Kidney (tissue), 14 donors: ENCODE results near the gene TYW5. TPM values are rescaled to one million over a fixed set of nuclear protein-coding genes. Genes with fewer than 3 reads are reported as not detected.

Experiments used
- DNase-seq, 5 donors: peaks; one replicate each; pipeline ENCODE4 v3.0.0-alpha.2; 2013 to 2020
- FAIRE-seq: peaks from 2 replicates; lab custom pipeline; 2012; peaks lifted over from hg19 to GRCh38; lab: Jason Lieb, UNC
- H3K27ac ChIP-seq, 2 donors: one replicate each; pipeline ENCODE4 v1.7.0; 2013; ENCODE audit warnings: low read depth in 2 of 2, low read length in 2 of 2, inconsistent platforms in 1 of 2
- H3K27me3 ChIP-seq: one replicate; pipeline ENCODE4 v1.7.1; 2013; ENCODE audit warnings: low read length, inconsistent platforms; ENCODE audit not compliant: control insufficient read depth, insufficient read depth
- H3K36me3 ChIP-seq, 3 donors: one replicate each; pipeline versions ENCODE4 v1.7.0 to v1.7.1; 2013; ENCODE audit warnings: low read length in 3 of 3, control low read depth in 1 of 3, inconsistent platforms in 1 of 3; ENCODE audit not compliant: insufficient read depth in 3 of 3, control insufficient read depth in 2 of 3
- H3K4me1 ChIP-seq, 3 donors: one replicate each; pipeline versions ENCODE4 v1.7.0 to v1.7.1; 2013; ENCODE audit warnings: low read length in 3 of 3, inconsistent platforms in 1 of 3, low read depth in 1 of 3; ENCODE audit not compliant: control insufficient read depth in 2 of 3, insufficient read depth in 2 of 3
- H3K4me3 ChIP-seq, 3 donors: one replicate each; pipeline versions ENCODE4 v1.7.0 to v1.8.1; 2013; ENCODE audit warnings: low read length in 3 of 3, control low read depth in 1 of 3, inconsistent platforms in 1 of 3
- H3K9ac ChIP-seq, 3 donors: one replicate each; pipeline versions ENCODE4 v1.7.0 to v1.7.1; 2013; ENCODE audit warnings: low read length in 3 of 3, control low read depth in 1 of 3, inconsistent platforms in 1 of 3
- H3K9me3 ChIP-seq, 3 donors: one replicate each; pipeline versions ENCODE4 v1.7.0 to v1.7.1; 2013; ENCODE audit warnings: low read length in 3 of 3, control low read depth in 1 of 3, inconsistent platforms in 1 of 3; ENCODE audit not compliant: control insufficient read depth in 2 of 3, insufficient read depth in 1 of 3
- intact Hi-C: fragments of 100-400 bp; cut with DNase I; formaldehyde crosslinking; loops from one replicate; pipeline ENCODE4 v1.11.1; 2022
- polyA plus RNA-seq: library from polyadenylated mRNA; stranded (reverse); fragments of 350-450 nt; fragmentation: Illumina TruSeq; extraction: RNeasy Lipid Tissue Mini Kit (QIAGEN cat#74804); gene quantifications from one replicate; pipeline ENCODE4 v1.2.3, GENCODE V29; 2014; ENCODE audit warnings: low read depth, low replicate concordance; ENCODE audit not compliant: insufficient read depth
- total RNA-seq: library from RNA; stranded (reverse); fragmentation: NEBNext Ultra II Directional; extraction: Animal tissue kit (Norgen Biotek cat#: 25700); gene quantifications from one replicate; pipeline ENCODE4 v1.2.1, GENCODE V29; 2021
- TF ChIP-seq, protein P1 (sequence below): IDR thresholded peaks from 3 replicates; pipeline ENCODE4 v1.5.1; 2012; ENCODE audit warnings: mild to moderate bottlenecking, moderate library complexity, borderline replicate concordance; ENCODE audit not compliant: insufficient read depth; ENCODE audit errors: extremely low read depth
- donor health status: control.
- donor health status: control.
- donor health status: control.
- donor health status: control.
- donor health status: control.
- donor health status: DM: yes; HTN: yes; CAD: no.
- donor health status: Normal renal cell carcinoma (clear cell type).

The TYW5 gene
- total and polyA plus RNA-seq, 2 donors from 2014 or later = 6.8 to 8.0 TPM

DNA sequence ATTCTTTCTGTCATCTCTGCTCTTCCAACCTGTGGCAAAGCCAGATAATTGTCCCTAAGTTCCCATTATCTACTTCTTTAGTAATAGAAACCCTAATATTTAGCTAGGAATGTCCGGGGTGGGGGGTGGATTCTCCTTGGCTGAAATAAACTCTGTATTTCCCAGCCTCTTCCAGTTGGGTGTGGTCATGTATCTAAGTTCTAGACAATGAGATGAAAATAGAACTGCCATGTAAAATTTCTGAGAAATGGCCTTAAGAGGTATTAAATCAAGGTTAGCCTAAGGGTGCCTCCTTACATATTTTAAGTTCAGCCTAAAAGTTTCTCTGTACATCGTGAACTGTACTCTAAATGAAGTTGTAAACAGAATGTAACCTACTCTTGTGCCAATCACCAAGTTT is 39.6 kb upstream of the TYW5 start:
- no peaks in the 10 kb centered on the region for H3K9me3 ChIP-seq
- no peak overlapping the region for H3K9ac ChIP-seq
- H3K27me3 ChIP-seq = no peaks in the 10 kb centered on the region
- no peaks in the 10 kb centered on the region for H3K36me3 ChIP-seq
- no peak overlapping the region for H3K27ac ChIP-seq
- FAIRE-seq (no peak), DNase-seq (no peak)
- no peak overlapping the region for H3K4me3 ChIP-seq
- intact Hi-C loops = no loop called here
- TF ChIP-seq, protein P1, sequence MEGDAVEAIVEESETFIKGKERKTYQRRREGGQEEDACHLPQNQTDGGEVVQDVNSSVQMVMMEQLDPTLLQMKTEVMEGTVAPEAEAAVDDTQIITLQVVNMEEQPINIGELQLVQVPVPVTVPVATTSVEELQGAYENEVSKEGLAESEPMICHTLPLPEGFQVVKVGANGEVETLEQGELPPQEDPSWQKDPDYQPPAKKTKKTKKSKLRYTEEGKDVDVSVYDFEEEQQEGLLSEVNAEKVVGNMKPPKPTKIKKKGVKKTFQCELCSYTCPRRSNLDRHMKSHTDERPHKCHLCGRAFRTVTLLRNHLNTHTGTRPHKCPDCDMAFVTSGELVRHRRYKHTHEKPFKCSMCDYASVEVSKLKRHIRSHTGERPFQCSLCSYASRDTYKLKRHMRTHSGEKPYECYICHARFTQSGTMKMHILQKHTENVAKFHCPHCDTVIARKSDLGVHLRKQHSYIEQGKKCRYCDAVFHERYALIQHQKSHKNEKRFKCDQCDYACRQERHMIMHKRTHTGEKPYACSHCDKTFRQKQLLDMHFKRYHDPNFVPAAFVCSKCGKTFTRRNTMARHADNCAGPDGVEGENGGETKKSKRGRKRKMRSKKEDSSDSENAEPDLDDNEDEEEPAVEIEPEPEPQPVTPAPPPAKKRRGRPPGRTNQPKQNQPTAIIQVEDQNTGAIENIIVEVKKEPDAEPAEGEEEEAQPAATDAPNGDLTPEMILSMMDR = no peak
- H3K4me1 ChIP-seq = no peaks in the 10 kb centered on the region

DNA sequence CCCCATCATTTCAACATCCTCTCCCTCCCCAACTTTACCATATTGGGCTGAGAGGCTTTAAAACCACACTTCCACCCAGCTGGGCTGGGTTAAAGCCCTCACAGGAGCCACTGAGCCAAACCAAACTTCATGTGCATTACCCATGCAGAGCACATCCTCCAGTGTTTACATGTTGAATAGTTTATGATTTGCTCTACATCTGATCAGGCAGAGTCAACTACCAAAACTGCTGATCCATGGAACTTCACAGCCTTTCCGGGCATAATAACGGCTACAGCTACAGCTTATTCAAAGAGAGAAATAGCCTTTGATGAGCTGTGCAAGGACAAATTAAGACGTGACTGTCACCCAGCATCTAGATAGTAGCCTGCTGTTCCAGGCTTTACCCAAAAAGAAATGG is 39.1 kb upstream of the TYW5 start:
- Histone ChIP-seq H3K4me3 (no peak overlapping the region), H3K9ac (no peak overlapping the region), H3K9me3 (no peaks in the 10 kb centered on the region), H3K36me3 (no peaks in the 10 kb centered on the region), H3K4me1 (no peaks in the 10 kb centered on the region), H3K27ac (no peak overlapping the region), H3K27me3 (no peaks in the 10 kb centered on the region)
- intact Hi-C loops = no loop called here
- DNase-seq (no peak), FAIRE-seq (no peak)
- TF ChIP-seq, protein P1 = no peak

DNA sequence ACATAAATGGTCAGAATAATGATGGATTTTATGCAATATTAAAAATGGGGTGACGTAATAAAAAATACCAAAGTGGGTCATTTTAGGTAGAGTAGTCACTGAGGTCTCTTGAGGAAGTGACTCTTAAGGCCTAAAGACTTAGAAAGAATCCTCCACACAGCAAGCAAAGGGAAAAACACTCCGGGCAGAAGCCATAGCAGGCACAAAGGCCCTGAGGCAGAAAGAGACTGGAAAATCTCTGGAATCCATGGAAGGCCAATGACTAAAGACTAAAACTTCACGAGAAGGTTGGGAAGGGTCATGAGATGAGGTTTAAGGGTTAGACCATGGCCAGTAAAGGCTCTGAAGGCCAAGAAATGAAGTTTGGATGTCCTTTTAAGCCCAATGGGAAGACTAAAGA is 37.0 kb upstream of the TYW5 start:
- Histone ChIP-seq H3K9ac (no peak overlapping the region), H3K36me3 (no peaks in the 10 kb centered on the region), H3K9me3 (no peaks in the 10 kb centered on the region), H3K4me3 (no peak overlapping the region), H3K4me1 (no peaks in the 10 kb centered on the region), H3K27me3 (no peaks in the 10 kb centered on the region), H3K27ac (no peak overlapping the region)
- no peak for FAIRE-seq
- DNase-seq = no peak
- TF ChIP-seq, protein P1 = no peak
- intact Hi-C loops = no loop called here

DNA sequence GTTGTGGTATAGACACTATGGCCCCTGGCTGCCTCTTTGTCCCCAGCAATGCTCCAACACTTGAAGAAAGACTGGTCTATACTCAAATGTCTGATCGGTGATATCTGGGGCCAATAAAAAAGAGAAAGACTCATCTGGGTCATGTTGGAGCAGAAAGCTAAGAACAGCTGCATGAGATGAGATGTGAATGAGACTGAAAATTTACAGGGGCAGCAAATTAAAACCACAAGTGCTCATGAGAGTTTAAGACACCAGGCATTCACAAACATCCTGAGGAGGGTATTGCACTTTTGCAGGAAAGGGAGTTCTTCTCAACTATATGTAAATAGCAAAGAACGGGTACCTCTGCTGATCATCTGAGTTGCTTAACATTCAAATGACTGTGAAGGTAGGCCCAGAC is 36.4 kb upstream of the TYW5 start:
- no peak overlapping the region for H3K9ac ChIP-seq
- intact Hi-C loops = no loop called here
- no peaks in the 10 kb centered on the region for H3K36me3 ChIP-seq
- H3K27ac ChIP-seq = no peak overlapping the region
- H3K4me1 ChIP-seq = no peaks in the 10 kb centered on the region
- H3K4me3 ChIP-seq = no peak overlapping the region
- FAIRE-seq = no peak
- H3K27me3 ChIP-seq = no peaks in the 10 kb centered on the region
- DNase-seq = no peak
- H3K9me3 ChIP-seq = no peaks in the 10 kb centered on the region
- TF ChIP-seq, protein P1 = no peak
